Caco-2 (cell line): ENCODE measurements around the gene LRP1. TPM values are rescaled to one million over a fixed set of nuclear protein-coding genes. Genes with fewer than 3 reads are reported as not detected.

Experiments used
- BruUV-seq: library from RNA; stranded (reverse); fragments of 400-500 nt; replicated peaks from 2 replicates; lab custom pipeline; 2021; lab: Mats Ljungman, UMichigan
- CTCF ChIA-PET: fragments of 300-600 bp; sonication (Branson Sonifier 250); formaldehyde crosslinking; loops from one replicate; lab custom pipeline; 2022; ENCODE audit warnings: antibody characterized with exemption; lab: Charles Lee
- POLR2A ChIA-PET: fragments of 300-600 bp; sonication (Branson Sonifier 250); formaldehyde crosslinking; loops from one replicate; lab custom pipeline; 2022; ENCODE audit warnings: antibody characterized with exemption; lab: Charles Lee
- DNase-seq, 2 experiments: peaks; one replicate each; pipeline versions ENCODE4 v3.0.0 to v3.0.0-alpha.2; 2020 to 2022
- H3K27me3 ChIP-seq: replicated peaks from 2 replicates; pipeline ENCODE4 v1.6.0; 2011; ENCODE audit warnings: low read length; ENCODE audit not compliant: control insufficient read depth, insufficient read depth
- H3K36me3 ChIP-seq: 2 replicates; pipeline ENCODE4 v1.5.1; 2011; ENCODE audit warnings: low read length; ENCODE audit not compliant: control insufficient read depth, insufficient read depth
- H3K4me1 ChIP-seq: fragments of 250-450 bp; sonication (Bioruptor Pico); 2 replicates; pipeline ENCODE4 v1.5.1; 2020; ENCODE audit warnings: mild to moderate bottlenecking
- H3K4me3 ChIP-seq: 2 replicates; pipeline ENCODE4 v1.5.1; 2011; ENCODE audit warnings: low read depth, mild to moderate bottlenecking, control low read depth, low read length
- H3K9me3 ChIP-seq: fragments of 250-450 bp; sonication (Bioruptor Pico); 2 replicates; pipeline ENCODE4 v1.5.1; 2020; ENCODE audit warnings: mild to moderate bottlenecking, moderate library complexity
- H3K27ac Mint-ChIP-seq: one replicate; pipeline ENCODE4 v1.8.0; 2022; ENCODE audit warnings: mixed read lengths; ENCODE audit not compliant: unreplicated experiment
- H3K27me3 Mint-ChIP-seq: one replicate; pipeline ENCODE4 v1.8.0; 2022; ENCODE audit warnings: mixed read lengths; ENCODE audit not compliant: insufficient read depth, unreplicated experiment
- H3K36me3 Mint-ChIP-seq: one replicate; pipeline ENCODE4 v1.8.0; 2022; ENCODE audit warnings: mild to moderate bottlenecking, mixed read lengths; ENCODE audit not compliant: insufficient read depth, unreplicated experiment
- H3K4me1 Mint-ChIP-seq: one replicate; pipeline ENCODE4 v1.8.0; 2022; ENCODE audit warnings: low read depth, mixed read lengths; ENCODE audit not compliant: unreplicated experiment
- H3K4me3 Mint-ChIP-seq: one replicate; pipeline ENCODE4 v1.8.0; 2022; ENCODE audit warnings: mild to moderate bottlenecking, moderate library complexity, mixed read lengths; ENCODE audit not compliant: unreplicated experiment
- H3K9me3 Mint-ChIP-seq: one replicate; pipeline ENCODE4 v1.8.0; 2022; ENCODE audit warnings: mixed read lengths; ENCODE audit not compliant: unreplicated experiment
- intact Hi-C: fragments of 100-400 bp; cut with micrococcal nuclease; formaldehyde crosslinking; loops from one replicate; pipeline ENCODE4 v1.10.0; 2022; ENCODE audit not compliant: unreplicated experiment
- total RNA-seq: library from RNA; stranded (reverse); gene quantifications from 2 replicates; pipeline ENCODE4 v1.2.3, GENCODE V29; 2022
- TF ChIP-seq, protein P1 (sequence below), 2 experiments: fragments of 200-600 bp in 1 of 2; IDR thresholded peaks; 1 replicate in 1 of 2; 2 replicates in 1 of 2; pipeline versions ENCODE4 v1.5.1 to v1.8.0; 2011 to 2022; ENCODE audit warnings: antibody characterized with exemption in 1 of 2, control low read depth in 1 of 2, inconsistent platforms in 1 of 2, low read depth in 1 of 2, low read length in 1 of 2, mild to moderate bottlenecking in 1 of 2, moderate library complexity in 1 of 2; ENCODE audit not compliant: insufficient read depth in 1 of 2, severe bottlenecking in 1 of 2, unreplicated experiment in 1 of 2

LRP1 gene
- total RNA-seq, 1 experiment from 2014 or later: 111 TPM

DNA sequence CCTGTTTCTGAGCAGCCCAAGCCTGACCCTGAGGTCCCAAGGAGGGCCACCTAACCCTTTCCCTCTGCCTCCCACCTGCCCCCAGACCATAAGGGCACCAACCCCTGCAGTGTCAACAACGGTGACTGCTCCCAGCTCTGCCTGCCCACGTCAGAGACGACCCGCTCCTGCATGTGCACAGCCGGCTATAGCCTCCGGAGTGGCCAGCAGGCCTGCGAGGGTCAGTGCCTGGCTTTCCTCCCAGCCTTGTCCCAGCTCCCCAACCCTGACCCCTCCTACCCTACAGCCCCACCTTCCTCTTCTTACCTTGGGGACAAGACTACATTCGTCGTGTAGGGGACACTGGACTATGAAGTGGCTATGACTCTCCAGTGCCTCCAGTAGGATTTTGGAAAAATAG lies 52.8 kb downstream of the LRP1 start:
- Mint-ChIP-seq H3K27me3 (no peaks in the 10 kb centered on the region), H3K9me3 (no peaks in the 10 kb centered on the region), H3K27ac (peak overlapping the region; percentile 8), H3K36me3 (peaks cover 77% of the 10 kb centered on the region), H3K4me3 (no peak overlapping the region), H3K4me1 (peaks cover 17% of the 10 kb centered on the region)
- Histone ChIP-seq H3K36me3 (peaks cover 6% of the 10 kb centered on the region), H3K4me1 (no peaks in the 10 kb centered on the region), H3K27me3 (no peaks in the 10 kb centered on the region), H3K4me3 (no peak overlapping the region), H3K9me3 (no peaks in the 10 kb centered on the region)
- DNase-seq: no peak
- intact Hi-C loops: no loop called here
- no TSS peak for BruUV-seq
- ChIA-PET CTCF (interaction anchor here (0.9 to 2.3 kb wide), 3 partner anchors 48 to 69 kb away, joined by 5 to 23 read pairs (median 5); partner anchors contain the start of genes LRP1 and STAT6), POLR2A (no interaction called here)
- TF ChIP-seq, protein P1, sequence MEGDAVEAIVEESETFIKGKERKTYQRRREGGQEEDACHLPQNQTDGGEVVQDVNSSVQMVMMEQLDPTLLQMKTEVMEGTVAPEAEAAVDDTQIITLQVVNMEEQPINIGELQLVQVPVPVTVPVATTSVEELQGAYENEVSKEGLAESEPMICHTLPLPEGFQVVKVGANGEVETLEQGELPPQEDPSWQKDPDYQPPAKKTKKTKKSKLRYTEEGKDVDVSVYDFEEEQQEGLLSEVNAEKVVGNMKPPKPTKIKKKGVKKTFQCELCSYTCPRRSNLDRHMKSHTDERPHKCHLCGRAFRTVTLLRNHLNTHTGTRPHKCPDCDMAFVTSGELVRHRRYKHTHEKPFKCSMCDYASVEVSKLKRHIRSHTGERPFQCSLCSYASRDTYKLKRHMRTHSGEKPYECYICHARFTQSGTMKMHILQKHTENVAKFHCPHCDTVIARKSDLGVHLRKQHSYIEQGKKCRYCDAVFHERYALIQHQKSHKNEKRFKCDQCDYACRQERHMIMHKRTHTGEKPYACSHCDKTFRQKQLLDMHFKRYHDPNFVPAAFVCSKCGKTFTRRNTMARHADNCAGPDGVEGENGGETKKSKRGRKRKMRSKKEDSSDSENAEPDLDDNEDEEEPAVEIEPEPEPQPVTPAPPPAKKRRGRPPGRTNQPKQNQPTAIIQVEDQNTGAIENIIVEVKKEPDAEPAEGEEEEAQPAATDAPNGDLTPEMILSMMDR (IDR thresholded peaks at IDR 0.05; ENCODE audit: insufficient read depth in 1 of 2, low read depth in 1 of 2, low read length in 1 of 2, severe bottlenecking in 1 of 2, unreplicated experiment in 1 of 2): no peak

DNA sequence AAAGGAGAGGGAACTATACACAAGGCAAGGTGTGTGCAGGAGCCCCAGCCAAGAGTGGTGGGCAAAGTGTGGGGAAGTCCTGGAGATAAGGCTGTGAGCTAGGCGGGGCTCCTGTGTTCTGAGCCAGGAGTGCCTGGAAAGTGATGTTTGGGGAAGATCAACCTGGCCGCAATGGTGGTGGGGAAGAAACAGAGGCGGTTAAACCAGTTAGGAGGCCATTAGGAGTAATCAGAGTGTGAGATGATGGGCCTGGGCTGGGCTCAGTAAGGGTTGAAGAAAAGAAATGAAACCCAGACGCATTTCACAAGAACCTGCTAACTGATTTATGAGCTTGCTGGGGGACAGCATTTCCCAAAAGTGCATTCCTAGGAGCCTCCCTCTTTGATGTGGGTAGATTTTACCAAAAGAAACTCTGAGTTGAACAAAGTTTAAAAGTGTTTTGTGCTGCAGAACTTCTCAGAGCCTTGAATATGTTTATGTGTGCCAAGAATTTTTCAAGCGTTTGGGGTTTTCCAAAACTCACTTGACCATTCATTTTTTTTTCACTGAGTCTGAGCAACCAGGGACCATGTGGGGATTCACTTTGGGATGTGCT lies 53.4 kb downstream of the LRP1 start:
- H3K4me1 Mint-ChIP-seq: peaks cover 17% of the 10 kb centered on the region
- no peaks in the 10 kb centered on the region for H3K9me3 Mint-ChIP-seq
- TF ChIP-seq, protein P1 (IDR thresholded peaks at IDR 0.05; ENCODE audit: insufficient read depth in 1 of 2, low read depth in 1 of 2, low read length in 1 of 2, severe bottlenecking in 1 of 2, unreplicated experiment in 1 of 2): no peak
- intact Hi-C loops: loop anchor here (2.0 kb wide), 1 partner anchor 113 kb away; no protein-coding TSS in a partner anchor
- peaks cover 73% of the 10 kb centered on the region for H3K36me3 Mint-ChIP-seq
- no peaks in the 10 kb centered on the region for H3K9me3 ChIP-seq
- H3K27me3 Mint-ChIP-seq: no peaks in the 10 kb centered on the region
- H3K4me1 ChIP-seq: no peaks in the 10 kb centered on the region
- POLR2A ChIA-PET: interaction anchor here (0.7 kb wide), 1 partner anchor 27 kb away, joined by 7 read pairs; no protein-coding TSS in a partner anchor
- H3K4me3 Mint-ChIP-seq: no peak overlapping the region
- H3K27me3 ChIP-seq: no peaks in the 10 kb centered on the region
- no peak for DNase-seq
- H3K4me3 ChIP-seq: no peak overlapping the region
- no TSS peak for BruUV-seq
- CTCF ChIA-PET: interaction anchor here (0.7 to 2.3 kb wide), 7 partner anchors 13 to 103 kb away, joined by 3 to 49 read pairs (median 7); partner anchors contain the start of genes LRP1, NEMP1 and STAT6
- H3K36me3 ChIP-seq: peaks cover 4% of the 10 kb centered on the region
- H3K27ac Mint-ChIP-seq: peak overlapping the region; percentile 8

DNA sequence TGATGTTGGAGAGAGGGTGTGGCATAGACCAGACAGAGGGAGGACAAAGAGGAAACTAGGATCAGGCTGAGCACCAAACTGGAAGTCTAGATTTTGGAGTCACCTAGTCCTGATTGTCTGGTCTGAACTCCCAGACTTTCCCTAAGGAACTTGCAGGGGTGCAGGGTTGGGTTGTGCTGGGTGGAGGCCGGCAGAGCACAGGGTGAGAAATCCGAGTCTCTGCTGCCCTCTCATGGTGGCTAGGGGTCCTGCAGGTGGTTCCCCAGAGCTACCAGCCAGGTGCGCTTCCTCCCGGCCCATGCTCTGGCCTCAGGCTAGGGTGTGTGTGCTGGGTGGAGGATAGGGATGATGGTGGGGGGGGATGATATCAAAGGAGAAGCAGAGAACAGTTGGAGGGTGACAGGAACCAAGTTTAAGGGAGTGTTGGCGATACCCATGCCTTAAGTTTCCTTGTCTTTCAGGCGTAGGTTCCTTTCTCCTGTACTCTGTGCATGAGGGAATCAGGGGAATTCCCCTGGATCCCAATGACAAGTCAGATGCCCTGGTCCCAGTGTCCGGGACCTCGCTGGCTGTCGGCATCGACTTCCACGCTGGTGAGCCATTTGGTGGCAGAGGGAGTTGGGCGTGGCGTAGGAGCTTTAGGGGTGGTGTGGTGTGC lies 54.8 kb downstream of the LRP1 start:
- Histone ChIP-seq H3K36me3 (peaks cover 4% of the 10 kb centered on the region), H3K4me1 (no peaks in the 10 kb centered on the region), H3K9me3 (no peaks in the 10 kb centered on the region), H3K4me3 (no peak overlapping the region), H3K27me3 (no peaks in the 10 kb centered on the region)
- no TSS peak for BruUV-seq
- TF ChIP-seq, protein P1 (IDR thresholded peaks at IDR 0.05; ENCODE audit: insufficient read depth in 1 of 2, low read depth in 1 of 2, low read length in 1 of 2, severe bottlenecking in 1 of 2, unreplicated experiment in 1 of 2): peak; percentile 74 to 90
- ChIA-PET POLR2A (interaction anchor here (0.7 kb wide), 1 partner anchor 30 kb away, joined by 3 read pairs; no protein-coding TSS in a partner anchor), CTCF (interaction anchor here (0.6 to 2.3 kb wide), 10 partner anchors 10 to 662 kb away, joined by 3 to 49 read pairs (median 6); partner anchors contain the start of genes LRP1, LRP1-AS, NEMP1 and STAT6)
- intact Hi-C loops: loop anchor here (1.0 to 2.0 kb wide), 2 partner anchors 59 to 114 kb away; no protein-coding TSS in a partner anchor
- no peaks in the 10 kb centered on the region for H3K9me3 Mint-ChIP-seq
- H3K27ac Mint-ChIP-seq: no peak overlapping the region
- H3K4me1 Mint-ChIP-seq: peaks cover 17% of the 10 kb centered on the region
- no peak overlapping the region for H3K4me3 Mint-ChIP-seq
- DNase-seq: peak; percentile 79 to 86
- H3K27me3 Mint-ChIP-seq: no peaks in the 10 kb centered on the region
- peaks cover 72% of the 10 kb centered on the region for H3K36me3 Mint-ChIP-seq
